Measurements from ENCODE around the gene FHOD3.

- TF ChIP-seq CTCF (IDR thresholded peaks at IDR 0.05; ENCODE audit: insufficient read depth, low read depth, low read length): no peak
- TF ChIP-seq EZH2 (IDR thresholded peaks at IDR 0.05; ENCODE audit: insufficient read depth, low read length): no peak
Measured at GRCh38 chr18:36514778-36515177, 217.3 kb downstream of the FHOD3 start.
